HG02970 (cell line): ENCODE measurements around the gene LRRC19.
A peak's percentile ranks its signal among the peaks of the same experiment; 100 is the strongest.

Source experiments
- ATAC-seq: cut with Tn5 transposase; IDR thresholded peaks from one replicate; pipeline ENCODE4 v1.9.1; 2021; ENCODE audit warnings: mild to moderate bottlenecking, moderate library complexity, moderate number of reproducible peaks; ENCODE audit not compliant: unreplicated experiment, low FRiP score

The LRRC19 gene, protein sequence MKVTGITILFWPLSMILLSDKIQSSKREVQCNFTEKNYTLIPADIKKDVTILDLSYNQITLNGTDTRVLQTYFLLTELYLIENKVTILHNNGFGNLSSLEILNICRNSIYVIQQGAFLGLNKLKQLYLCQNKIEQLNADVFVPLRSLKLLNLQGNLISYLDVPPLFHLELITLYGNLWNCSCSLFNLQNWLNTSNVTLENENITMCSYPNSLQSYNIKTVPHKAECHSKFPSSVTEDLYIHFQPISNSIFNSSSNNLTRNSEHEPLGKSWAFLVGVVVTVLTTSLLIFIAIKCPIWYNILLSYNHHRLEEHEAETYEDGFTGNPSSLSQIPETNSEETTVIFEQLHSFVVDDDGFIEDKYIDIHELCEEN

GRCh38 chr9:27005491-27005890 is at the start of gene LRRC19:
TSS of gene LRRC19 (minus strand) at chr9:27005672. CDS start at chr9:26999694, 5,978 bp downstream.
- no peak for ATAC-seq

DNA sequence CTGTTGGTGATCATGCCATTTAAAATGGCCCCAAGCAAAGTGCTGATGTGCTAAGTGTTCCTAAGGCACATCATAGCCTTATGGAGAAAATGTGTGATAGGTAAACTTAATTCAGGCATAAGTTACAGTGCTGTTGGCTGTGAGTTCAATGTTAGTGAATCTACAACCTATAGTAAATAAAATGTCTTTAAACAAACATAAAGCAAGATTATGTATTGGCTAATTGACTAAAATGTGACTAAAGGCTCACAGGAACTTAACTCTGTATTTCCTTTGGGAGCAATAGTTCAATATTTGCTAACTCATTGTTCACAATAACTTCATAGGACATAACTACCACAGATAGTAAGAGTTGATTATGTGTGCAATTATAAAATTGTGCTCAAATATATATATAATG is 49.4 kb upstream of the LRRC19 start:
- no peak for ATAC-seq

- no peak for ATAC-seq
These were observed 48.7 kb upstream of the LRRC19 start for GRCh38 chr9:27054125-27054524.

DNA sequence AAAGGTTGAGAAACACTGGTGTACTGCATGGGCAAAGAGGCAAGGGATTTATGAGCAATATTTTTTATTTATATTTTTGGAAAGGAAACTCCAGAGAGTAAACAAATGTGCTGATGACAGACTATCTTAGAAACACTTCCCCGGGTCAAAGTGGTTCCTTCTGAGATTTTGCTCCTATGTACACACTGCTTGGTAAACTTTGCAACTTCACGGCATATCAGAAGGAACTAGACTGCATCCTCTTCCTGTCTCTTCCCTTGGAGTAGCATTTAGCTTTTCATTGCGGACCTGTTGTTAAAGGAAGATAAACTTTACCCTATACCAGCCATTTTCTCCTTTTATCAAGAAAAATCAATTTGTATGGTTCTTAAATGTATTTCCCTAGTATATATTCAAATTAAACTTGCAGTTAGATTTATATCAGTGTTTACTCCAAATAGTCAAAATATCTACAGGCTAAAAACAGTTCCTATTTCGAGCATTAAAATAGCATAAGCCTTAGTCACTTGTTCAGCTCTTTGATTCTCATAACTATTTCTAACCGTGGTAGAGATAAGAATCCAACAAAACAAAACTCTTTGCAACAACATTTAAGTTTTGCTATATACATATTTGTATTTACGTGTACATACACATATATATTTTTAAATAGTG is 48.0 kb upstream of the LRRC19 start:
- ATAC-seq: no peak

GRCh38 chr9:27047136-27047535 is 41.7 kb upstream of the LRRC19 start:
- ATAC-seq: no peak

DNA sequence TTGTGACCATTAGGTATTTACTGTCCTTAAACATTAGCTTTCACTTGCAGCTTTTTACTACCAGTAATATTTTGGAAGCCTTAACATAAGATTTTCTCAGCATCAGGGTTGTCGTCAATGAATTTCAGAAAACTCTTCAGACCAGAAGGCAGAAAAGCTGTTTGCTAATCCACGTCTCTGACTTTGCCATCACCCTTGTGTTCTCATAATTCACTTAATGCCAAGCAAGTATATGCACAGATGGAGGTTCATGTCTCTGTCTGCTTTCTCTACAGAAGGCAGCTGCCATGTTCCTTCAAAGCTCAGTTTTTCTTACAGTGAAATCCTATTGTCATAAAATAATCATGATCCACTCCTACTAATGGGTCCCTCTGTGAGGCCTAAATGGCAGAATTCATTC is 37.7 kb upstream of the LRRC19 start:
- ATAC-seq: no peak

DNA sequence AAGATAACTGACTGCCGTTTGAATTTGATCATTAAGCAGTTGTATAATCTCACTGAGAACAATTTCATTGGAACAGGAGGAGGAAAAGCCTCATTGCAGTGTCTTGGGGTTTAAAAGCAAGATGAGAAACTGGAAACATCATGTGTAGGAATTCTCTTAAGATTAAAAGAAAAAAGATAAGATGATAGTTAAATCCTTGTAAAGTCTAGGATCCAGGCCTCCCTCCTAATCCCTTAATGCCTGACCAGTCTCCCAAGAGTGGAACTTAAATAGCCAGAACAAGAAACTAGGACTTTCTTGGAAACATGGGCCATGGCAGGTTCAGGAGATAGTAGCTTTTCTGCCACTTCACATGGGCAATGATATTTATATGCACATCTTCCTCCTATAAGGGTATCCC is 37.0 kb upstream of the LRRC19 start:
- no peak for ATAC-seq

DNA sequence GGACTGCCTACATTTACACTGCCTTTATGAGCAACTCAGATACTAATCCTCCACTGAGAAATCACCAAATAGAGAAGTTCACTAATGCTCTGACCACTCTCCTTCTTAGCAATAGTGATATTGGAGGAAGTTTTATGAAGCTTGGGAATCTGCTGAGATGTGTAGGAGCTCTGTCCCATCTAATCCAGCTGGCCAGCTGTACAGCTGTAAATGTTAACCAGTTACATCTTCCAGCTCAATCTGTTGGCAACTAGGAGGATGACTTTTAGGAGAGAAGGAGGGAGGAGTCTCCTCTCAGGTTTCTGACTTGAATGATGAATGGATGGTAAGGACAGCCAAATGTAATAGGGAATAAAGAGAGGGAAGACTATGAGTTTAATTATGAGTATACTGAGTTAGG is 36.3 kb upstream of the LRRC19 start:
- ATAC-seq: no peak

- no peak for ATAC-seq
These were observed 32.0 kb upstream of the LRRC19 start for GRCh38 chr9:27037499-27037898.

DNA sequence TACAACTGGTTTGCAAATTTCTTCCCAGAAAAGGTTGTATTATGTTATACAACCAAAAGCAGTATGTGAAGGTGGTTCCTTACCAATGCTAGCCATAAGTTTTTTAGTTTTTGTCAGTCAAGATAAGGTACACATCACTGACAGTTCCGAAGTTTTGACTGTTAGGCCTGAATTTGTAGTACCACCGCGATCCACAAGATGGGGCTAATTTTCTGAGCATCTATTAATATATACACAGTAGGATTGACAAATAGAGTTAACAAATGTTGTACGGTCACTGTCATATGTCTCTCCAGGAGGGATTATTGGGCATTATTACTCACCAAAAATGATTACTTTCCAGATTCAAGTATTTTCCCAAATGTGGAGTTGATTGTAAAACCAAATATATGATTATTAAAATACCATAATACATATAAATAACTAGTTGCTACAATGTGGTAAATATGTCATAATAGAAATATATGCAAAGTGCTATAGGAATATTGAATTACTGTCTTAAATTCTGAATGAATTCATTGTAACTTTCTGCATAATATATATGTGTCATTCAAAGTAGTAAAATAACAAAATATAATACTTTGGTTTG is 28.4 kb upstream of the LRRC19 start:
- peak; percentile 88 for ATAC-seq

GRCh38 chr9:27029186-27029585 is 23.7 kb upstream of the LRRC19 start:
- no peak for ATAC-seq

- ATAC-seq: no peak
These were observed 17.4 kb upstream of the LRRC19 start for GRCh38 chr9:27022920-27023319.

DNA sequence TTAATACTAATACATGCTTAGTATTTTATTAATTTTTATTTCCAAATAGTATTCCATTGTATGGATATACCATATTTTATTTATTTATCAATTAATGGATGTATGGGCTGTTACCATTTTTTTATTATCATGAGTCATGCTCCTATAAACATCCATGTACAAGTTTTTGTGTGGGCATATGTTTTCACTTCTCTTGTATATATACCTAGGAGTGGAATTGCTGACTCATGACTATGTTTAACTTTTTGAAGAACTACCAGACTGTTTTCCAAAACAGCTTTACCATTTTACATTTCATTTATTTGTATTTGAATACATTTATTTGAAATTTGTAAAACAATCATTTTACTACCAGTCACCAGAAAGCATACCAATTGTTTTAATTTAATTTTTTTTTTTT is 14.1 kb upstream of the LRRC19 start:
- ATAC-seq: no peak

DNA sequence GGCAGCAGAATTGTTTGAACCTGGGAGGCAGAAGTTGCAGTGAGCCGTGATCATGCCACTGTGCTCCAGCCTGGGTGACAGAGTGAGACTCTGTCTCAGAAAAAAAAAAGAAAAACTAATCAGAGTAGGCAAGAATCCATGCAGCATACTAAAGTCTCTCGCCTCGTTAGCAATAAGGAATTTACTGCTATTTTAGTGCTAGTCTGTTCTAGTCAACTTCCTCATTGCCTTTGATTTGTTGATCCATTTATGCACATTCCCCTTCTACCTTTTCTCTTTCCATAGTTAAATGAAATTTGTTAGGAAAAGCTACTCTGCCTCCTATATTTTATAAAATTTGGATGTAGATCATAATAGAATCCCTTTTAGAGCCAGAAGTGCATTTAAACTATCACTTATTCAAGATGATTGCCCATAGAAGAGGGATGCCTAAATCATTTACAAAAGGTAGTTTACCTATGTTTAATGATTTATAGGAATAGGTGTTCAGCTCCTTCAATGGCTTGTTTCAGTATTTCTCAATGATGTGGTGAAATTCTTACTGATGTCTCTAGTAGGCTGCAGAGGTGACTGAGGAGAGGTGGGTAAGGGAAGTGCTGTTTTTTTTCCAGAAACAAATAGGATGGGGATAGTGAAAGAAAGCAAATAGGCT is 1.9 kb downstream of the LRRC19 start:
- no peak for ATAC-seq

DNA sequence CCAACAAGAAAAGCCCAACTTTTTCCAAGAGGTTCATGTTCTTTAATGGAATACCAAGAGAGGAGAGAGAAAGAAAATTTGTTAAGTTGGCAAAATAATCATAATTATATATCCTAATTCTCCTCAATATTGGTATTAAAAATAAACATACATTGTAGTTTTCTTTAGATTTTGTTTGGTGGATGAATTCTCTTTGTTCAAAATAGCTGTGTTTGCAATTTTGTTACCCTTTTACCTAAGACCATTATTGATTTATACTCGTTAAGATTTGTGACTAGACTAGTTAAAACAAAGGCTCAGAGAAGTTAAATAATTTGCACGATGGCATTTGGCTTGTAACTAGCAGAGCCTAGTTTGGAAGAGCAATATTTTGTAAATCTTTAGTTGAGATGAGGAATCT is 9.7 kb downstream of the LRRC19 start:
- ATAC-seq: no peak

GRCh38 chr9:26983340-26983739 is 22.1 kb downstream of the LRRC19 start:
- peak; percentile 82 for ATAC-seq

DNA sequence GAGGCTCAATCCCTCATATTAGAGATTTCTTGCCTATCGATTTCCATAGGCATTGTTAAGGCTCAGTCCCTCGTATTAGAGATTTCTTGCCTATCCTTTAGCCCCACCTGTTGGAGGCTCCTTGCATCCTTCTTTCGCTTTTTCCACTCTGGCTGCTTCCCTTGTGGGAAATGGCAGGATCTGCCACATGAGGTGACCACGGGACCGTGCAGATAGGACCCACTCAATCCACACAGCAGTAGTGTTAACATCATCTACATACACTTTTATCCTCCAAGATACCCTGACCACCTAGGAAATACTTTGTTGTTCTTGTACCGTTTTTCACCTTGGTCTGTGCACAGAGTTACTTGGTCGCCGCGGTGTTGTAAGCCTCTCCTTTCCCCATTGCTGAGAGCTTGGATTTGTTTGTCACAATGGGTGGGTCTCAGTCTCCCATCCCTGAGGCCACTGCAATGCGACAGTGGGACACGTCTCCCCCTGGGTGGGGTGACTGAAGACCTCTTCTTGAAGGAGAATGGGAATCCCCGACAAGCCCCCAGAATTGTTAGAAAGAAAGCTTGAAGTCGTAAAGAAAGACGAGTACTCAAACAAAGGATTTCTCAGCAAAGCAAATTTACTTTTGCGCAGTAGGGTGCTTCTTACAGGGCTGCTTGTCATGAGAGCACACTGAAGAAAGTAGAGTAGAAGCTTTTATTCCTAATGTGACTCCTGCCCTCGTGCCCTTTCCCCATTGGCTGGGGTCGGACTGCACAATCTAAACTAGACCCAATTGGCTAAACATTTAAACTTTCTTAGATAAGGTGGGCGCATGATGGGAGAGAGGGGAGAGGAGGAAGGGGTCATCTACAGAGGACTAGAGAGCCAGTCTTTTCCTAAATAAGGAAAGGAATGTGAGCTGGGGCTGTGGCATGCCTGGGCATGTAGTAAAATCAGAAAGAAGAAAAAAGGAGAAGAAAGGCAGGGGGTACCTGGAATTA is 29.5 kb downstream of the LRRC19 start:
- no peak for ATAC-seq

DNA sequence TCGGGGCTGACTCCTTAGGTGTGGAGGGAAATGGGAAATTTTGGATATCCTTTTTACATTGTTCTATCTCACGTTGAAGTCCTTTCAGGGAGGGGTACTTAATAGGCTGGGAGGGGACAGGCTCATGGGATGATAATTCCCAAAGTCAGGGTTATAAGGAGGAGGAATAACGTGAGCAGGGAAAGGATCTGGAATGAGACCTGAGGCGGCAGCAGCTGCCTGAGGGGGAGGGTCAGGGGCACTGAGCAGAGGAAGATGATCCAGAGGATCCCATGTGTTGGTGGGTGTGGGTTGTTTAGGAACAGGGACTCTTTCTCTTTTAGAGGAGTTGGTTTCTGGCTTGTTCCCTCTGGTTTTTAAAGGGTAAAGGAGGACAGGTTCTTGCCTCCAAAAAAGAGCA is 30.5 kb downstream of the LRRC19 start:
- no peak for ATAC-seq

DNA sequence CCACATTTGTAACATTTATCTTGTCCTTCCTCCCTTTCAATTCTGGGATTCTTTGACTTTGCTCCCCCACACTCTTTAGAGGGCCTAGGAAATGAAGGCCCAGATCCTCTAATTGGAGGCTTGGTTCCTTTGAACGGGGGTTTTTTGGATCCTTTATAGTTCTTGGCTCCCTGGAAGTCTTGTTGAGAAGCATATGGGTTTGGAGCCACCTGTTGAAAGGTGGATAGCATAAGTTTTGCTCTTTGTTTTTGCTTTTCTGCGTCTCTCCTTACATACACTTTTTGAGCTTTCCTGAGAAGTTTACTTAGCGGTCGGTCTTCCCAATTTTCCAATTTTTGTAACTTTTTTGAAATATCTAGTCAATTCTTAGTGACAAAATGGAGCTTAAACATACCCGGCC is 31.5 kb downstream of the LRRC19 start:
- no peak for ATAC-seq

- no peak for ATAC-seq
These were observed 33.8 kb downstream of the LRRC19 start for GRCh38 chr9:26971721-26972120.
